GM12875 (cell line): ENCODE data around the gene SCYL3.

Experiments used
- H3K4me3 ChIP-seq: one replicate; pipeline ENCODE4 v1.5.1; 2011; ENCODE audit warnings: low read depth, low read length, control low read depth
- TF ChIP-seq, protein P1 (sequence below): IDR thresholded peaks from 2 replicates; pipeline ENCODE4 v1.5.1; 2011; ENCODE audit warnings: low read depth, mild to moderate bottlenecking, control low read depth, inconsistent platforms, low read length, moderate library complexity, borderline replicate concordance; ENCODE audit not compliant: insufficient read depth

Gene SCYL3

DNA sequence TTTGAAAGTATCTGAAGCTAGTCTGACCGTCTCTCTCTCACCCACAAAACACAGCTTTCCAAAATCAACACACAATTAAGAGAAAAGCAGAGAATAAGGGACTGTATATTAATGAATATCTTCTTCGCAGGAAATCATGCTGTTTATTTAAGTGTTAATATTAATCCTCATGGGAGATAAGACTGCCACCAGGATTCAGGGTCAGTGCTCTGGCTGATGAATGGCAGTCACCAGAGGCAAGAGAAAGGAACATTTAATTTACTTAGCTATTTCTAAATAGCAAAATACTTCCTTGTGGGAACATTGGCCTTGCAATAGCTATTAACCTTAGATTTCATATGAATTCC lies 2.2 kb downstream of the SCYL3 start:
- TF ChIP-seq, protein P1, sequence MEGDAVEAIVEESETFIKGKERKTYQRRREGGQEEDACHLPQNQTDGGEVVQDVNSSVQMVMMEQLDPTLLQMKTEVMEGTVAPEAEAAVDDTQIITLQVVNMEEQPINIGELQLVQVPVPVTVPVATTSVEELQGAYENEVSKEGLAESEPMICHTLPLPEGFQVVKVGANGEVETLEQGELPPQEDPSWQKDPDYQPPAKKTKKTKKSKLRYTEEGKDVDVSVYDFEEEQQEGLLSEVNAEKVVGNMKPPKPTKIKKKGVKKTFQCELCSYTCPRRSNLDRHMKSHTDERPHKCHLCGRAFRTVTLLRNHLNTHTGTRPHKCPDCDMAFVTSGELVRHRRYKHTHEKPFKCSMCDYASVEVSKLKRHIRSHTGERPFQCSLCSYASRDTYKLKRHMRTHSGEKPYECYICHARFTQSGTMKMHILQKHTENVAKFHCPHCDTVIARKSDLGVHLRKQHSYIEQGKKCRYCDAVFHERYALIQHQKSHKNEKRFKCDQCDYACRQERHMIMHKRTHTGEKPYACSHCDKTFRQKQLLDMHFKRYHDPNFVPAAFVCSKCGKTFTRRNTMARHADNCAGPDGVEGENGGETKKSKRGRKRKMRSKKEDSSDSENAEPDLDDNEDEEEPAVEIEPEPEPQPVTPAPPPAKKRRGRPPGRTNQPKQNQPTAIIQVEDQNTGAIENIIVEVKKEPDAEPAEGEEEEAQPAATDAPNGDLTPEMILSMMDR: no peak
- H3K4me3 ChIP-seq: no peak overlapping the region

GRCh38 chr1:169890761-169891538 lies 2.7 kb downstream of the SCYL3 start:
- TF ChIP-seq, protein P1: no peak
- no peak overlapping the region for H3K4me3 ChIP-seq

GRCh38 chr1:169889871-169890270 lies 3.8 kb downstream of the SCYL3 start:
- no peak overlapping the region for H3K4me3 ChIP-seq
- TF ChIP-seq, protein P1: no peak

DNA sequence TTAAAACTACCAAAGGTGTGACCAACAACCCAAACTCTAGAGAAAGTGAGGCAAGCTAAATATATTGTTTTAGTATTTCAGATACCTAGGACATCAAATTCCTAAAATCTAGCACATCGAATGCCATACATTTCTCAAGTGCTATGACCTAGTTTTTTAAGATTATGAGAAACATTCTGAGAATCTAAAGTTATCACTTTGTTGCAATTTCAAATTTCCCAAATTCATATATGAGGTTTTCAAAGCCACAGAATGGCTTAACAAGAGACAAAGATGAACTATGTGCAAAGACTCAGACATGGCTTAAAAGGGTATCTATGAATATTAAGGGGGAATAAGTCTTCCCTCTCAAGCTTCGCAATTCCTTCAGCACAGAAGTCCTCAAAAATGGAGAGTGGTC lies 6.8 kb downstream of the SCYL3 start:
- TF ChIP-seq, protein P1: no peak
- H3K4me3 ChIP-seq: no peak overlapping the region

DNA sequence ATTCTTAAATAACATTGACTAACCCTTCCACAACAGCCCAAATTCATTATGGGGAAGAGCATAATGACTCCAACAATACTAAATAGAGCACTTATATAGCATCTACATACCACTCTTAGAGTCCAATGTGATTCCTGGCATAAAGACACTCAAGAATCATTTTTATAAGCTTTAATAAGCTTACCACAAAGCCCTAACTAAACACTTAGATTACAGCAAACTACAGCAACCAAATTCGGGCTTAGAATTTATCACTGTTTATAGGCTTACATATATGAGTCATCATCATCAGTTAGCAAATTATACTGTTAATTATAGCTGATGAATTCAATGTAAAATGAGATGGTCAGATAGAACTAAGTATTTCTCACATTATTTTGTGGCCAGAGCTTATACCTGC lies 7.3 kb downstream of the SCYL3 start:
- TF ChIP-seq, protein P1: no peak
- no peak overlapping the region for H3K4me3 ChIP-seq

GRCh38 chr1:169885207-169885606 lies 8.5 kb downstream of the SCYL3 start:
- H3K4me3 ChIP-seq: no peak overlapping the region
- TF ChIP-seq, protein P1: no peak

- TF ChIP-seq, protein P1: no peak
- H3K4me3 ChIP-seq: no peak overlapping the region
Measured at GRCh38 chr1:169884634-169885033, 9.1 kb downstream of the SCYL3 start.
